ENCODE data around the gene CLSTN2.

The CLSTN2 gene

DNA sequence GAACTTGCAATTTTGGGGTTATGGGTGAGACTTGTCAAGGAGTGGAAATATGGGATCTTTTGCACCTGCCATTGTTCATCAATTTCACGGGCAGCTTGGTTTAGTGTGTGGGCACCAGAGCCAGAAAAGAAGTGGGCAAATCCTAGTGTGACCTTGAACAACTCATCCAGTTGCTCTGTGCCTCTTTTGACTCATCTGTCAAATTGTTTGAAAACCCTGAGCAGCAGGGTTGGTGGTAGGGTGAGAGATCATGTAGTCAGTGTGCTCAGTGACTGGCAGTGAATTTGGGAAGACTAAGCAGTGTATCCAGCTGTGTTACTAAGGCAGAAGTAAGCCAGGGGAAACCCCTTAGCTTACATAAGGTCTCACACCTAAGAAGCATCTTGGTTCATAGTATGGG is 449.9 kb downstream of the CLSTN2 start:
- Histone ChIP-seq H3K4me1 (ENCODE audit: control insufficient read depth, insufficient read depth, low read length) (peaks cover 12% of the 10 kb centered on the region), H3K36me3 (ENCODE audit: insufficient read depth, low read length) (no peaks in the 10 kb centered on the region), H3K9ac (ENCODE audit: low read depth, low read length) (no peak overlapping the region), H3K4me3 (ENCODE audit: low read length) (no peak overlapping the region), H3K4me2 (ENCODE audit: low read length) (no peak overlapping the region), H3K27me3 (ENCODE audit: control insufficient read depth, insufficient read depth, low read length) (no peaks in the 10 kb centered on the region), H3K9me3 (replicated peaks; ENCODE audit: low read length) (no peaks in the 10 kb centered on the region)

DNA sequence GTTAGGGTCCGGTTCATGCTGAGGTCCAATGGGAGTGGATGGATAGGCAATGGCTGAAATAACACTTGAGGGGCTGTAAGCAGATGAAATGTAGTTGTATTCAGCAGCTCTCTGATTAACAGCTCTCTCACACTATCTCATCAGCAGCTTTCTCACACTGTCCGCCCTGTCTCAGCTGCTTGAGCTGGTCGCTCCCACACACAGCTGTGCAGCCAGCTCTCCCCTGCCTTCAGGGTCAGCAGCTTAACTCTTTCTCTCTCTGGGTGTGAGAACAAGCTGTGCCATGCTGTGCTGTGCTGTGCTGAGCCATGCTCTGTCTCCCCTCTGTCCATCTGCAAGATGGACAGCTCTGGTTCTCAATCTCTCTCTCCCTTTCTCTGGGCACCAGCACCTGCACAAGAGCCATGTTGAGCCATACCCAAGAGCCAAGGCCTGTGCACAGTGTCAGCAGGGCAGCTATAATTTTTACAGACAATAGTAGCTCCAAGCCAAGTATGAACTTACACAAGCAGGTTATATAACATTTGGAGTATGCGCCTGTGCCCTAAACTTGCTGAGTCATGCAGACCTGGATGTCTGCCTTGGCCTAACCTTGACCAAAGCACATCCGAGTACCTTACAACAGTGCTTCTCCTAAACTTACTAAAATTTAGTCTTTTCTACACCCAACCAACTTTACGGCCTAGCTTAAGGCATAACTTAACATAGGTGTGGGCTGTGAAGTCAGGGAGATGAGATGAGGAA is 451.5 kb downstream of the CLSTN2 start:
- Histone ChIP-seq H3K4me3 (ENCODE audit: low read length) (no peak overlapping the region), H3K9ac (ENCODE audit: low read depth, low read length) (no peak overlapping the region)

GRCh38 chr3:140387244-140387643 is 452.3 kb downstream of the CLSTN2 start:
- Histone ChIP-seq H3K27me3 (ENCODE audit: control insufficient read depth, insufficient read depth, low read length) (no peaks in the 10 kb centered on the region), H3K4me2 (ENCODE audit: low read length) (no peak overlapping the region), H3K9me3 (replicated peaks; ENCODE audit: low read length) (no peaks in the 10 kb centered on the region), H3K9ac (ENCODE audit: low read depth, low read length) (no peak overlapping the region), H3K4me3 (ENCODE audit: low read length) (no peak overlapping the region), H3K4me1 (ENCODE audit: control insufficient read depth, insufficient read depth, low read length) (peaks cover 12% of the 10 kb centered on the region), H3K36me3 (ENCODE audit: insufficient read depth, low read length) (no peaks in the 10 kb centered on the region)

More for the DNA sequence above, 451.5 kb downstream of the CLSTN2 start:
- H3K27me3 ChIP-seq (ENCODE audit: control insufficient read depth, insufficient read depth, low read length) = no peaks in the 10 kb centered on the region
- H3K9me3 ChIP-seq (replicated peaks; ENCODE audit: low read length) = no peaks in the 10 kb centered on the region
- no peaks in the 10 kb centered on the region for H3K36me3 ChIP-seq (ENCODE audit: insufficient read depth, low read length)
- H3K4me2 ChIP-seq (ENCODE audit: low read length) = no peak overlapping the region
- peaks cover 12% of the 10 kb centered on the region for H3K4me1 ChIP-seq (ENCODE audit: control insufficient read depth, insufficient read depth, low read length)

DNA sequence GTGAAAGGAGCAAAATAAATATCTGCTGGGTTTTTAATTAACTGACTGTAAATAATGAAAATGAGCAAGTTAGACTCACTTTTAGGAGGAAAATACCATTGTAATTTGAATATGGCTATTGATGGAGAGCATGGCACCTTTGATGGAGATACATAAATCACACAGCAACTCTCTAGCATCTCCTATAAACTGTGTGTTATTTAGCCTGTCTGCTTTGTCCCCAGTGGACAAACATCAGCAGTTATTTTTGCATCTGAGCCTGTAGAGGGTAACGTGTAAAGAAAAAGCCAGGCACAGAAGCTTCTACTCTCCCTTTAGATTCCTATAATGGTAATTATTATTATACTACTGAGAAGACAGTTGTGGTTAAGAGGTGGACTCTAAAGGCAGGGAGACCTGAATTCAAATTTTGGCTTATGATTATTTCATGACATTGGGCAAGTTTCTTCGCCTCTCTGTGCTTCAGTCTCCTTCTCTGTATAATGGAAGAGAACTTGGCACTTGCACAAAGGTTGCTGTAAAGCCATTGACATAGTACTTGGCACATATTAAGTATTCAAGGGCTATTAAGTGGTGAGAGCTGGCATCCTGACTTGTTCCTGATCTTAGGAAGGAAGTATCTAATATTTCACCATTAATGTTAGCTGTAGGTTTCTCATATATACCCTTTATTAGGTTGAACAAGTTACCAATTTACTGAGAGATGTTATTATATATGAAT is 453.4 kb downstream of the CLSTN2 start:
- no peak overlapping the region for H3K4me3 ChIP-seq (ENCODE audit: low read length)
- H3K4me2 ChIP-seq (ENCODE audit: low read length) = no peak overlapping the region

DNA sequence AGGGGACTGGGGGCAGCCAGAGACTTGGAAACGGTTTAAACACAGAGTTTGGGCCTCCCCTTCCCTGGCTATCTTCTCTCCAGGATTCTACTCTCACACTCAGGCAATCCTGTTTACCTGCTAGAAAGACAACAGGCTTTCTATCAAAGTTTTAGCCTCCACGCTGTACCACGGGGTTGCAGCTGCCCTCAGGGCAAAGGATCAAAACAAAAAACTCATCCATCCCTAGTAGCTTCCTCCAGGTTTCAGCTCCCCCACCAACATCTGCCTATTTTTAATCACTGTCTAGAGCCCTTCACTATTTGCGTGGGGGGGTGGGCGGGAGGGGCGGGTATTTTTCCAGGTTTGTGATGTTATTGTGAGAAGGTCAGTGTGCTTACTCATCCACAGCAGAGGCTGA is 456.1 kb downstream of the CLSTN2 start:
- H3K27me3 ChIP-seq (ENCODE audit: control insufficient read depth, insufficient read depth, low read length) = no peaks in the 10 kb centered on the region
- H3K9me3 ChIP-seq (replicated peaks; ENCODE audit: low read length) = no peaks in the 10 kb centered on the region
- H3K4me1 ChIP-seq (ENCODE audit: control insufficient read depth, insufficient read depth, low read length) = peaks cover 8% of the 10 kb centered on the region
- no peak overlapping the region for H3K4me3 ChIP-seq (ENCODE audit: low read length)
- no peak overlapping the region for H3K4me2 ChIP-seq (ENCODE audit: low read length)
- no peak overlapping the region for H3K9ac ChIP-seq (ENCODE audit: low read depth, low read length)
- H3K36me3 ChIP-seq (ENCODE audit: insufficient read depth, low read length) = no peaks in the 10 kb centered on the region

More for the DNA sequence above, 453.4 kb downstream of the CLSTN2 start:
- Histone ChIP-seq H3K9ac (ENCODE audit: low read depth, low read length) (no peak overlapping the region), H3K36me3 (ENCODE audit: insufficient read depth, low read length) (no peaks in the 10 kb centered on the region), H3K4me1 (ENCODE audit: control insufficient read depth, insufficient read depth, low read length) (peaks cover 12% of the 10 kb centered on the region), H3K9me3 (replicated peaks; ENCODE audit: low read length) (no peaks in the 10 kb centered on the region), H3K27me3 (ENCODE audit: control insufficient read depth, insufficient read depth, low read length) (no peaks in the 10 kb centered on the region)

DNA sequence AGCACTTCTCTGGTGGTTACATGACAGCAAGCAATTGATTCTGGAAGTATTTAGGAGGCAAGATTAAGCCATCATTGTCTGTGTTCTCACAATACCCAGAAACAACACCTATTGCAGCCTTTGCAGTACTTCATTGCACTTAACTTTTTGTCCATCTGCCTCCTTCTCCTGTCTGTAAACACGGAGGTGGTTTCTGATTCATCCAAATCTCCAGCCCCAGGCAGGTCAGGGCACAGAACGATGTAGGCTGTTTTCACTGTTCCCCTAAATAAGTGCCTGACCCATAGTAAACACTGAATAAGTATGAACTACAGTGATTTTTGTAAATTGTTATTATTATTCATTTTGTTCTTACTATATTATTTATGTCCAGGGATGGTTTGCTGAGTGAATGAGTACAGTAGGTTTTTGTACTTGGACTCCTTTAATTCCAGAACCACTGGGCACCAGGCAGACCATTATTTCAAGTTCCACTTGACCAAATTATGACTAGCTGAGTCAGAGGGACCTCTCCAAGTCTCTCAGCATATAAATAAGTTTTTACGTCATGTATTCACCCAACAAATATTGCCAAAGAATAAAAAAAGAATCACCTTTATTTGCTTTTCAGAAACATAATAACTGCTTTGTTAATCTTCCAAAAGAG is 459.6 kb downstream of the CLSTN2 start:
- H3K4me1 ChIP-seq (ENCODE audit: control insufficient read depth, insufficient read depth, low read length) = no peaks in the 10 kb centered on the region
- H3K4me2 ChIP-seq (ENCODE audit: low read length) = no peak overlapping the region
- H3K9ac ChIP-seq (ENCODE audit: low read depth, low read length) = no peak overlapping the region
- H3K36me3 ChIP-seq (ENCODE audit: insufficient read depth, low read length) = no peaks in the 10 kb centered on the region
- H3K4me3 ChIP-seq (ENCODE audit: low read length) = no peak overlapping the region
- H3K9me3 ChIP-seq (replicated peaks; ENCODE audit: low read length) = no peaks in the 10 kb centered on the region
- no peaks in the 10 kb centered on the region for H3K27me3 ChIP-seq (ENCODE audit: control insufficient read depth, insufficient read depth, low read length)

DNA sequence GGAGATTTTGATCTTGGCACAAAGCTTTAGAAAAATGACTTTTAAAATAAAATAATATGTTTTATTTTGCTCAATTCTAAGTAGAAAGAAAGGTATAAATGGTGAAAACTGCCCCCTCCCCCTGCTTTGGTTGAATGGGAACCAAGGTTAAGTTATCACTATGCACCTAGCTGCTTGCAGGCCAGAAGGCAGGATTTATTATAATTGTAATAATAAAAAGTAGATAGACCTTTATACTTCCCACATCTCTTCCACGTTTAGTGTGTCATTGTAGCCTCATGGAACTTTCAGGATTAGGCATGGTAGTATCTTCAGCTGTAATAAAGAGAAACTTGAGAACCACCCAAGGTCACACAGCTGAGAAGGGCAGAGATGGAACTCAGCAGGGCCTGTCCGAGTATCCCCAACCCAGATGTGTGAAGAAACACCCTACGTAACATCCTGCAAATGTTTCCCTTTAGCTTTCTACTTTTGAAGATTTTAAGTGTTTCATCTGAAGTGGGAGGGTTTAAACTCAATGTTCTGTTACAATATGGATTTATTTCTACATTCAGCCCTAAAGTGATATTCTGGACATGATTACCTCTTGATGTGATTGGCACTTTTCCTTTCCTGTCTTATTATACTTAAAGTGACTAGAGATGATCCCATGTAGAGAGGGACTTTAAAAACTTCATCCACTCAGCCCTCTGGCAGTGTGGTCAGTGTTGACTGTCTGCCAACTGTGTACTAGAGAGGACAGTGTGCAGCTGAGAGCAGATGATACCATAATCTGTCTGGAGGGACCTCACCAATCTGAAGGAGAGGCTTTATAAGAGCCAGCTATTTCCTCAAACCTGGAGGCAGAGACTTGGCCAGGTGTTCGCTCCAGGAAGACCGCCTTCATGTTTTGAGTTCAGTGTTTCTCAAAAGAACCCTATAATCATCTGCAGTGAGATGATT is 460.4 kb downstream of the CLSTN2 start:
- Histone ChIP-seq H3K9me3 (replicated peaks; ENCODE audit: low read length) (no peaks in the 10 kb centered on the region), H3K4me2 (ENCODE audit: low read length) (no peak overlapping the region), H3K36me3 (ENCODE audit: insufficient read depth, low read length) (no peaks in the 10 kb centered on the region), H3K4me3 (ENCODE audit: low read length) (no peak overlapping the region), H3K9ac (ENCODE audit: low read depth, low read length) (no peak overlapping the region), H3K4me1 (ENCODE audit: control insufficient read depth, insufficient read depth, low read length) (no peaks in the 10 kb centered on the region), H3K27me3 (ENCODE audit: control insufficient read depth, insufficient read depth, low read length) (no peaks in the 10 kb centered on the region)

- no peak overlapping the region for H3K9ac ChIP-seq (ENCODE audit: low read depth, low read length)
- no peak overlapping the region for H3K4me2 ChIP-seq (ENCODE audit: low read length)
- H3K36me3 ChIP-seq (ENCODE audit: insufficient read depth, low read length) = no peaks in the 10 kb centered on the region
- H3K9me3 ChIP-seq (replicated peaks; ENCODE audit: low read length) = no peaks in the 10 kb centered on the region
- no peaks in the 10 kb centered on the region for H3K4me1 ChIP-seq (ENCODE audit: control insufficient read depth, insufficient read depth, low read length)
- H3K4me3 ChIP-seq (ENCODE audit: low read length) = no peak overlapping the region
- H3K27me3 ChIP-seq (ENCODE audit: control insufficient read depth, insufficient read depth, low read length) = no peaks in the 10 kb centered on the region
Measured at GRCh38 chr3:140396110-140396509, 461.1 kb downstream of the CLSTN2 start.

- Histone ChIP-seq H3K4me3 (ENCODE audit: low read length) (no peak overlapping the region), H3K4me2 (ENCODE audit: low read length) (no peak overlapping the region), H3K27me3 (ENCODE audit: control insufficient read depth, insufficient read depth, low read length) (no peaks in the 10 kb centered on the region), H3K9ac (ENCODE audit: low read depth, low read length) (no peak overlapping the region), H3K4me1 (ENCODE audit: control insufficient read depth, insufficient read depth, low read length) (no peaks in the 10 kb centered on the region), H3K9me3 (replicated peaks; ENCODE audit: low read length) (no peaks in the 10 kb centered on the region), H3K36me3 (ENCODE audit: insufficient read depth, low read length) (no peaks in the 10 kb centered on the region)
Measured at GRCh38 chr3:140397847-140398246, 462.9 kb downstream of the CLSTN2 start.

DNA sequence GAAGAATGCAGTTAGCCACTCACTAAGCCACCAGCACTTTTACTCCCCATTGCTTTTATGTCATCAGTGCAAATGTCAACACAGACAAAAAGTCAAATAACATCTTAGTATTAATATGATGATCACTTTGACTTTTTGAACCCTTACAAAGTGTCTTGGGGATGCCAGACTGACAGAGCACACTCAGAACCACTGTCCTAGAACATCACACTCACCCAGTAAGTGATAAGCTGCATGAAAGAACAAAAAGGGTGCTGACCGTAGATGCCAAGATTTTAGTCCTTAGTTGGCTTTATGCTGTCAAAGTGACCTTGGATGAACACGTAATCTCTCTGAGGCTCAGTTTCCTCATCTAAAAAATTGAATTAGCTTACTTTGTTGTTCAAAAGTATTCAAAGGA is 463.4 kb downstream of the CLSTN2 start:
- H3K36me3 ChIP-seq (ENCODE audit: insufficient read depth, low read length) = no peaks in the 10 kb centered on the region
- H3K9ac ChIP-seq (ENCODE audit: low read depth, low read length) = no peak overlapping the region

DNA sequence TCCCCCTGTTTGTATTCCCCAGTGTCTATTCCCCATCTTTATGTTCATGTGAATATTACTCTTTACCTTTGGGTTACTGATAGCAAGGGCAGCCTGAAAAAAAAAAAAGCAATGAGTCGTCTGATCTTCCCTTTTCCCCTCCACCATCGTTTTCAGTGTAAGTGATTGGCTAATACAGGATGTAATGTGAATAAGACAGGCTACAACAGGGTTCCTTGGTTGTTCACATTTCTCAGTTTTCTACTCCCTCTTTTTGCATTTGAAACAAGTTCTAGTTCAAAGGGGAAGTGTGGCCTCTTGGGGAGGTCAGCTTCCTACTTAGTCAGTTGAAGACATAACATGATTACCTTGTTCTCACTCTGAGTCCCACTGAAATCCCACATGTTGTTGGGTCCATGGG is 464.9 kb downstream of the CLSTN2 start:
- H3K4me3 ChIP-seq (ENCODE audit: low read length) = no peak overlapping the region
- no peak overlapping the region for H3K9ac ChIP-seq (ENCODE audit: low read depth, low read length)
- no peaks in the 10 kb centered on the region for H3K27me3 ChIP-seq (ENCODE audit: control insufficient read depth, insufficient read depth, low read length)
- no peaks in the 10 kb centered on the region for H3K36me3 ChIP-seq (ENCODE audit: insufficient read depth, low read length)
- H3K9me3 ChIP-seq (replicated peaks; ENCODE audit: low read length) = no peaks in the 10 kb centered on the region
- H3K4me1 ChIP-seq (ENCODE audit: control insufficient read depth, insufficient read depth, low read length) = no peaks in the 10 kb centered on the region
- no peak overlapping the region for H3K4me2 ChIP-seq (ENCODE audit: low read length)

More for the DNA sequence above, 463.4 kb downstream of the CLSTN2 start:
- Histone ChIP-seq H3K4me2 (ENCODE audit: low read length) (no peak overlapping the region), H3K9me3 (replicated peaks; ENCODE audit: low read length) (no peaks in the 10 kb centered on the region), H3K27me3 (ENCODE audit: control insufficient read depth, insufficient read depth, low read length) (no peaks in the 10 kb centered on the region), H3K4me3 (ENCODE audit: low read length) (no peak overlapping the region), H3K4me1 (ENCODE audit: control insufficient read depth, insufficient read depth, low read length) (no peaks in the 10 kb centered on the region)
